M059J (cell line): ENCODE measurements around the gene TMTC4. TPM values are rescaled to one million over a fixed set of nuclear protein-coding genes. Genes with fewer than 3 reads are reported as not detected.
"Not testable (repeated sequence)": the region's sequence is repeated elsewhere in the genome, so short reads cannot be mapped to it uniquely, and the experiment has no call there.

ENCODE experiments used
- DNase-seq: peaks from one replicate; pipeline ENCODE4 v3.0.0-alpha.2; 2012; ENCODE audit warnings: low read depth
- total RNA-seq: library from RNA; depleted of rRNA; stranded (reverse); fragments of >200 nt; shearing (Covaris generic); gene quantifications from 2 replicates; pipeline ENCODE4 v1.2.3, GENCODE V29; 2014; rRNA removed

The TMTC4 gene
- total RNA-seq, 1 experiment from 2014 or later: 11.0 TPM

DNA sequence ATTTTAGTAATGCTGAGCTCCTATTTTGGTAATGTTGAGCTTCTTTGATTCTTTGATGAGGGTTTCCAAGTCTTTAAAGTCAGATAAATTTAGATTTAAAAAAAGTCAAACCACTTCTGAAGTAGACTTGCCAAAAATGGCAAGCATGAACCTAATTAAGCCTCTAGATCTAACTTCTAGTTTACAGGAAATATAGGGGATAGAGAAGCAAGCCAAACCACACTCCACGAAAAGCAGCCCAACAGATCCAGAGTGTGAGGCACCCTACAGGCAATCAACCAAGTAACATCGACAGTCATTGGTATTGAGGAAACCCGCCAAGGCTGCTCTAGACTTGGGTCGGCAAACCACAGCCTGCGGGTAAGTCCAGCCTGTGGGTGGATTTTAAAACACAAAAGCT is 89.7 kb downstream of the TMTC4 start:
- DNase-seq: peak; percentile 52

- no peak for DNase-seq
Observed at GRCh38 chr13:100581504-100581903, 93.1 kb downstream of the TMTC4 start.

- DNase-seq: no peak
Observed at GRCh38 chr13:100581030-100581429, 93.6 kb downstream of the TMTC4 start.

DNA sequence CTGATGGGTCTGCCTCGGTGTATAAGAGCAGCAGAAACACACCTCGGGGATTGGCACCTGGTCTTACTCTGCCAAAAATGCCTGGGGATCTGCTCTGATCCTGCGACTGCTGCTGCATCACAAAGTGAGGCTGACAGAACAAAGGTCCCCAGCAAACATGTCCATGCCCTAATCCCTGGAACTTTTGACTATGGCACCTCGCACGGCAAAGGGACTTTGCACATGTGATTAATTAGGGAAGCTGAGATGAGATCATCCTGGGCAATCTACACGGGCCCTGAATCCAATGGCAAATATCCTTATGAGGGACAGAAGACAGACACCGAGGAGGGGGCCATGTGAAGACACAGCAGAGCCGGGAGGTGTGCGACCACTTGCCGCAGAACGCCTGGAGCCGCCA is 94.5 kb downstream of the TMTC4 start:
- DNase-seq: no peak

DNA sequence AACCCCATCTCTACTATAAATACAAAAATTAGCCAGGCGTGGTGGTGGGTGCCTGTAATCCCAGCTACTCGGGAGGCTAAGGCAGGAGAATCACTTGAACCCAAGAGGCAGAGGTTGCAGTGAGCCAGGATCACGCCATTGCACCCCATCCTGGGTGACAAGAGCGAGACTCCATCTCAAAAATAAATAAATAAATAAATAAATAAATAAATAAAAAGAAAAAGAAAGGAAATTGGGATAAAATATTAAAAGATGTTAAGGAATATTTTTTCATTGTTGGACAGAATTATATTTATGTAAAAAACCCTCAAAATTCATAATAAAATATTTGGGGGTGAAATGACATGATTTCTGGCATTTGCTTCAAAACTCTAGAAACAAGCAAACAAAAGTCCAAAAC is 97.4 kb downstream of the TMTC4 start:
- not testable (repeated sequence) for DNase-seq

GRCh38 chr13:100573121-100573520 is 101.5 kb downstream of the TMTC4 start:
- peak; percentile 68 for DNase-seq

DNA sequence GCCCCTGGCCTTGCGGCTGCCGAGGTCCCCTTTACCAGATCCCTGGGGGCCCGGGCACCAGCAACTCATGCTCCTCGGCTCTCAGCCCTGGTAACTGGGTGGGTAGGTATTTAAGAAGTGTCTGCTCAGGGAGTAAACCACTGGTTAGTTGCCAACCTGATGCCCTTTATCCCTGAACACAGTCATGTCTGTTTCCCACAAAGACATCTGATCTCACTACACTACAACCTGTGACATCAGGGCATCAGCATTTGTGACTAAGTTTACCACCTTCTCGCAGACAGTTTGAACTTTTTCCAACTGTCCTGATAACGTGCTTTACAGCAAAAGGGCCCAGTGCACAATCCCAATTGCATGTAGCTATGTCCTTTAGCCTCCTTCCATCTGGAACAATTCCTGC is 108.1 kb downstream of the TMTC4 start:
- DNase-seq: peak; percentile 68

DNA sequence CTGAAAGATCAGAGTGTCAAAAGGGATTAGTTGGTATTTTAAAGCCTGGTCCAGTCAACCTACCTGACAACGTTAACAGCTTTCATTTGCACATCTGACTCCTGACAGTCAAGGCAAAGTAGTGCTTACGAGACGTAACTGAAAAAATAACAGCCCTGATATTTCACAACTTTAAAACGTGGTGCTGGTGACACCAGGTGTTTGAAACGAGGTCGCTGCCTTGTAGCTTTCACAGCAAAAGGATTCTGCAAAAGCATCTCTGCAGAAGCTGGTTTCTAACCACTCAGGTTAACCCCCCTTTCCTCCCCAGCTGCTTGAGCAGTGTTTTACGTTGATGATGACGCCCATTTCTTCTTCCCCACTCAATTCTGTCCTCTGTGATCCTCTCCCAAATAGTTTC is 109.3 kb downstream of the TMTC4 start:
- no peak for DNase-seq

- no peak for DNase-seq
Observed at GRCh38 chr13:100564444-100565223, 110.0 kb downstream of the TMTC4 start.

DNA sequence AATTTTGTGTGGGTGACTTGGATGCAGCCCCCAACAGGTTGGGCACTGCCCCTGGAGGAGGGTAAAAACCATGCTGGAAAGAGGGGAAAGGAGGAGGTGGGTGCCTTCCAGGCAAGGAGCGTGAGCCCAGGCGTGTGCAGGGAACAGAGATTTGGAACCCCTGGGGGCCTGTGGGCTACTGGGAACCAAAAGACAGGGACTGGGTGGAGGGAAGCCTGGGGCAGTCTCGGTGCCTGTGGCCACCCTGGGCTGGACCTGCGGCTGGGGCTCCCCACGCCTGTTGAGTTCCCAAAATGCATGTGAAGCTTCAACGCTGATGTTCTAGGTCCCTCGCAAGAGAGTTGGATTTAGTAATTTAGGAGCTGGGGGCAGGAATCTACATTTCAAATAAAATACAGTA is 110.8 kb downstream of the TMTC4 start:
- DNase-seq: no peak

- DNase-seq: no peak
Observed at GRCh38 chr13:100561599-100562204, 112.9 kb downstream of the TMTC4 start.

DNA sequence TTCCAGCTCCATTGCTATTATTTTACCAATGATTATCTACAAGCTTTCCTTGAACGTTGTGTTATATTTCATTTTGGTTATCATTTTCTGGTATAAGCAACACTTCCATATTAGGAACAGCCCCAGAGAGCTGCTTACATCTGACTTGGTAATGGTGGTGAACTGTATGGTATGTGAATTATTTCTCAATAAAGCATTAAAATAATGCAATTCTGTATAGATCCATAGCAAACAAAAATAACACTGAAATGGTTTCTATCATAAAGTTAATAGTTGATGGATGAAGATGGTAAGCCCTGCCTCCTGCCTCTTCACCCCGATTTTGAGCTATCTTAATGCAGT is 113.5 kb downstream of the TMTC4 start:
- no peak for DNase-seq

- DNase-seq: no peak
Observed at GRCh38 chr13:100560498-100561157, 114.0 kb downstream of the TMTC4 start.

GRCh38 chr13:100559886-100560285 is 114.7 kb downstream of the TMTC4 start:
- DNase-seq: no peak

Other genes with a start within 250 kb of the TMTC4 start
- gene GGACT, start 86.0 kb downstream of the TMTC4 start, total RNA-seq: 1.6 TPM in 1 of 2 replicates, not detected in the other